Measurements from ENCODE around the gene VPS13D. TPM values are rescaled to one million over a fixed set of nuclear protein-coding genes. Genes with fewer than 3 reads are reported as not detected.

The VPS13D gene
- total RNA-seq, 4 donors from 2014 or later, result 94.4 to 472 (median 163) TPM

DNA sequence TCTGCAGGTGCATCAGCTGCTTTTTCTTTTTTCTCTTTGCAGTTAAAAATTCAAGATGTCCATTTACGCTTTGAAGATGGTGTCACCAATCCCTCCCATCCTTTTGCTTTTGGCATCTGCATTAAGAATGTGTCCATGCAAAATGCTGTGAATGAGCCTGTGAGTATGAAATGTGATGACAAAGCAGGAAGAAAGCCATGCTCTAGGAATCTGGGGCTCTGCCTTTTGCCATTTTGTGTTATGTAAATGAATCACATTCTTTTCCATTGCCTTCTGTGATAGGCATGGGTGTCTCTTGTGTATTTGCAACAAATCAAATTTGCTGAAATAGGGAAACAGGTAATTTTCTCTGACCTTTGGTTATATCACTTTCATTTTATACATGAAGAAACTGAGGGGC is 19.4 kb downstream of the VPS13D start:
- H3K9me3 ChIP-seq, result no peaks in the 10 kb centered on the region
- H3K27ac ChIP-seq, result no peak overlapping the region
- 100% methylated on average over 1 of the region's 1 CpG for WGBS
- H3K36me3 ChIP-seq, result peaks cover 83% of the 10 kb centered on the region
- H3K27me3 ChIP-seq, result no peaks in the 10 kb centered on the region
- no peak overlapping the region for H3K4me3 ChIP-seq
- DNase-seq (ENCODE audit: low spot score in 2 of 2), result no peak
- peaks cover 17% of the 10 kb centered on the region for H3K4me1 ChIP-seq
- no peak for TF ChIP-seq POLR2A (IDR thresholded peaks at IDR 0.05)
- TF ChIP-seq, protein P1, sequence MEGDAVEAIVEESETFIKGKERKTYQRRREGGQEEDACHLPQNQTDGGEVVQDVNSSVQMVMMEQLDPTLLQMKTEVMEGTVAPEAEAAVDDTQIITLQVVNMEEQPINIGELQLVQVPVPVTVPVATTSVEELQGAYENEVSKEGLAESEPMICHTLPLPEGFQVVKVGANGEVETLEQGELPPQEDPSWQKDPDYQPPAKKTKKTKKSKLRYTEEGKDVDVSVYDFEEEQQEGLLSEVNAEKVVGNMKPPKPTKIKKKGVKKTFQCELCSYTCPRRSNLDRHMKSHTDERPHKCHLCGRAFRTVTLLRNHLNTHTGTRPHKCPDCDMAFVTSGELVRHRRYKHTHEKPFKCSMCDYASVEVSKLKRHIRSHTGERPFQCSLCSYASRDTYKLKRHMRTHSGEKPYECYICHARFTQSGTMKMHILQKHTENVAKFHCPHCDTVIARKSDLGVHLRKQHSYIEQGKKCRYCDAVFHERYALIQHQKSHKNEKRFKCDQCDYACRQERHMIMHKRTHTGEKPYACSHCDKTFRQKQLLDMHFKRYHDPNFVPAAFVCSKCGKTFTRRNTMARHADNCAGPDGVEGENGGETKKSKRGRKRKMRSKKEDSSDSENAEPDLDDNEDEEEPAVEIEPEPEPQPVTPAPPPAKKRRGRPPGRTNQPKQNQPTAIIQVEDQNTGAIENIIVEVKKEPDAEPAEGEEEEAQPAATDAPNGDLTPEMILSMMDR (IDR thresholded peaks at IDR 0.05), result no peak

DNA sequence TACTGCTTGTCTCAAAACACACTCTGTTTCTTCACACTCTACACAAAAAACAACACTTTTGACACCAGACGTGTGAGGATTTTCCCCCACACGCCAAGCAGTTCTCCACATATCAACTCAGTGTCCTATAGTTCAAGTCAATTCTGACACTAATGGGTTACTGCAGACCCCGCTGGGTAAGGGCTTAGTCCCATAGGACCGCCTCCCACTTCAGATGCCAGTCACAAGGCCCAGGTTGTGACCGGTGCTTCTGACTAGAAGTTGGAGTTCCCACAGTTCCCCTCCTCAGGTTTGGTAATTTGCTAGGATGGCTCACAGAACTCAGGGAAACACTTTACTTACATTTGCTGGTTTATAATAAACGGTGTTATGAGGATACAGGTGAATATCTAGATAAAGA is 19.9 kb downstream of the VPS13D start:
- DNase-seq (ENCODE audit: low spot score in 2 of 2), result no peak
- no peaks in the 10 kb centered on the region for H3K9me3 ChIP-seq
- H3K4me3 ChIP-seq, result no peak overlapping the region
- 85% methylated on average over 6 of the region's 6 CpGs for WGBS
- no peaks in the 10 kb centered on the region for H3K27me3 ChIP-seq
- H3K27ac ChIP-seq, result no peak overlapping the region
- peaks cover 82% of the 10 kb centered on the region for H3K36me3 ChIP-seq
- peaks cover 14% of the 10 kb centered on the region for H3K4me1 ChIP-seq
- TF ChIP-seq EP300 (IDR thresholded peaks at IDR 0.05), result no peak
- TF ChIP-seq POLR2A (IDR thresholded peaks at IDR 0.05), result no peak
- TF ChIP-seq, protein P1 (IDR thresholded peaks at IDR 0.05), result no peak
- no peak for TF ChIP-seq POLR2AphosphoS5 (IDR thresholded peaks at IDR 0.05)

DNA sequence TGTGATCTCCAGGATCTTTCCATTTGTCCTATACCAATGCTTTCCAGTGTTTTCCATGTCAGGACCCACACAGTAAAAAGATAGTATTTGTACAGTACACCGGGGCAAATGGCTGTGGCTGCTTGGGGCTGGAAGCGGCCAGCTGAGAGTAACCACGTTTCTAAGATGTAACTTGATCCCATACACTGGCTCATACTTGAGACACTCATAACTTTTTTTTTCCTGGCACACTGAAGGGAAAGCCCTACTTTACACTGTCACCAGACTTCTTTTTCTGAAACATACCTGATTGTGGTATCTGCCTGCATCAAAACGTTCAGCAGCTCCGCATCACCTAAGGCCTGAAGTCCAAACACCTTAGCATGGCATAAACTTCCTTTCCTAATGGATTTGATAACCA is 21.6 kb downstream of the VPS13D start:
- Histone ChIP-seq H3K27ac (no peak overlapping the region), H3K4me1 (no peaks in the 10 kb centered on the region), H3K9me3 (no peaks in the 10 kb centered on the region), H3K36me3 (peaks cover 85% of the 10 kb centered on the region), H3K4me3 (no peak overlapping the region), H3K27me3 (no peaks in the 10 kb centered on the region)
- TF ChIP-seq EP300 (IDR thresholded peaks at IDR 0.05), result no peak
- TF ChIP-seq, protein P1 (IDR thresholded peaks at IDR 0.05), result no peak
- WGBS, result 60% methylated on average over 5 of the region's 5 CpGs
- DNase-seq (ENCODE audit: low spot score in 2 of 2), result no peak

DNA sequence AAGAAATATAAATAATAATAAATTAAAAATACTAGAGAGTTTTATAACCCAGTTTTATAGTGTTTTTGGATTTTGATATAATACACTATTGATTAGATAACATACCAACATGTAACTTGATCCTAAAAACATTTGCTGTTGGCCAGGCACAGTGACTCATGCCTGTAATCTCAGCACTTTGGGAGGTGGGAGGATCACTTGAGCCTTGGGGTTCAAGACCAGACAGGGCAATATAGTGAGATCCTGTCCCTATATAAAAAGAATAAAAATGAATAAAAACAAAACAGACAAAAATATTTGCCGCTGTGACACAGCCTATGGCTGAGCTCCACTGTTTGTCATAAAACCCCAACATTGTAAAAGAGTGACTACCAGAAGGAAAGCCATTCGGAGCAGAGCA is 26.1 kb downstream of the VPS13D start:
- no peaks in the 10 kb centered on the region for H3K4me1 ChIP-seq
- no peak for DNase-seq (ENCODE audit: low spot score in 2 of 2)
- no peaks in the 10 kb centered on the region for H3K9me3 ChIP-seq
- no peaks in the 10 kb centered on the region for H3K27me3 ChIP-seq
- TF ChIP-seq POLR2A (IDR thresholded peaks at IDR 0.05), result no peak
- TF ChIP-seq, protein P1 (IDR thresholded peaks at IDR 0.05), result no peak
- TF ChIP-seq EP300 (IDR thresholded peaks at IDR 0.05), result no peak
- TF ChIP-seq POLR2AphosphoS5 (IDR thresholded peaks at IDR 0.05), result no peak
- H3K27ac ChIP-seq, result no peak overlapping the region
- 100% methylated on average over 2 of the region's 2 CpGs for WGBS
- H3K36me3 ChIP-seq, result peaks cover 92% of the 10 kb centered on the region
- no peak overlapping the region for H3K4me3 ChIP-seq

DNA sequence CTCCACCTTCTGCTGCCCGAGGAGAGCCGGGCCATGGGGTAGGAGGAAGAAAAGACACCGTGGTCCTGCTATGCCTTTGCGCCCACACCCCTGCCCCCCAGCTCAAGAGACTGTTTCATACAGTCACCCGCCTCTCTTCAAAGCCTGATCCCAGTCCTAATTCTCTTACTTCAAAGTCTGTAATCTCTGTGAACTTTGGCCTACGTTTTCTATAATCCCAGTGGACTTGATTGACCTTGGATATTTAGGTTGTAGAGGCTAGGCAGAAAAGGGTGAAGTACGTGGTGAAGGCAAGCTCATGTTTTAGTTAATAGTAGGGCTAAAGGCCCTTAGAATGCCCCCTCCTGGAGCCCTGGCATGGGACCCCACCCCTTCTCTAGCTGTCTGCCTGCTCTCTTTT is 28.4 kb downstream of the VPS13D start:
- Histone ChIP-seq H3K9me3 (no peaks in the 10 kb centered on the region), H3K27ac (no peak overlapping the region), H3K4me3 (no peak overlapping the region), H3K4me1 (no peaks in the 10 kb centered on the region), H3K36me3 (peaks cover 97% of the 10 kb centered on the region), H3K27me3 (no peaks in the 10 kb centered on the region)
- TF ChIP-seq, protein P1 (IDR thresholded peaks at IDR 0.05), result no peak
- TF ChIP-seq POLR2AphosphoS5 (IDR thresholded peaks at IDR 0.05) (no peak), POLR2A (IDR thresholded peaks at IDR 0.05) (no peak), EP300 (IDR thresholded peaks at IDR 0.05) (no peak)
- WGBS, result 86% methylated on average over 7 of the region's 7 CpGs
- DNase-seq (ENCODE audit: low spot score in 2 of 2), result no peak
